ENCODE measurements around the gene IL2RG.

IL2RG gene

GRCh38 chrX:71144651-71145050, 33.3 kb upstream of the IL2RG start, which contains the start of gene NLGN3:
TSS of gene NLGN3 (plus strand) at chrX:71144841. CDS start at chrX:71147750, 2,909 bp downstream.
- Histone ChIP-seq H3K4me3 (ENCODE audit: low read depth, low read length) (no peak within 1 kb of the TSS), H3K9ac (no peak within 1 kb of the TSS), H2AFZ (no peak within 1 kb of the TSS), H3K9me3 (ENCODE audit: control insufficient read depth, low read length) (no peaks in the 10 kb centered on the region), H3K4me2 (ENCODE audit: low read length) (peak within 1 kb of the TSS; percentile 49), H3K36me3 (ENCODE audit: control insufficient read depth, insufficient read depth, low read length) (no peaks in the 10 kb centered on the region), H3K4me1 (peaks cover 12% of the 10 kb centered on the region), H3K27me3 (ENCODE audit: control insufficient read depth, insufficient read depth, low read length) (no peaks in the 10 kb centered on the region), H3K79me2 (no peaks in the 10 kb centered on the region), H3K27ac (no peak within 1 kb of the TSS)
- no peak for TF ChIP-seq CTCF (IDR thresholded peaks at IDR 0.05)

DNA sequence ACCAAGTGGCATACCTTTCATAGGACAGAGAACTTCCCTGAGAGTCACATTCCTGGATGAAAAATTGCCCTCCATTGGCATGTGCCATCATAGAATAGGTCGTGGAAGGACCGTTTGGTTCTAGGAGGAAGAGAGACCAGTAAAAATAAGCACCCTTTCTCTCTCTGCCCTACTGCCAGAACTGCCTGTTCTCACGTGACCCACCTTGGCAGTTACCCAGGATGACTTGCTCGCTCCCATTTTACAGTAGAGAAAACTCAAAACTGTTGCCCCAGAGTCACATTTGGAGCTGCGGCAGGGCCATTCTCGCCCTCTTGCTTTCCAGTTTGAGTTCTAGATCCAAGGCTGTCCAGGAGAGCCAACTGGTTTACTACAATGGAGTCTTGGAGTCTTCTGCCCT, 32.1 kb upstream of the IL2RG start:
- Histone ChIP-seq H3K4me3 (ENCODE audit: low read depth, low read length) (no peak overlapping the region), H3K36me3 (ENCODE audit: control insufficient read depth, insufficient read depth, low read length) (no peaks in the 10 kb centered on the region), H3K27ac (no peak overlapping the region), H3K9me3 (ENCODE audit: control insufficient read depth, low read length) (no peaks in the 10 kb centered on the region), H2AFZ (no peak overlapping the region), H3K27me3 (ENCODE audit: control insufficient read depth, insufficient read depth, low read length) (no peaks in the 10 kb centered on the region), H3K9ac (no peak overlapping the region), H3K4me1 (peaks cover 12% of the 10 kb centered on the region), H3K4me2 (ENCODE audit: low read length) (no peak overlapping the region), H3K79me2 (no peaks in the 10 kb centered on the region)
- no peak for TF ChIP-seq CTCF (IDR thresholded peaks at IDR 0.05)

DNA sequence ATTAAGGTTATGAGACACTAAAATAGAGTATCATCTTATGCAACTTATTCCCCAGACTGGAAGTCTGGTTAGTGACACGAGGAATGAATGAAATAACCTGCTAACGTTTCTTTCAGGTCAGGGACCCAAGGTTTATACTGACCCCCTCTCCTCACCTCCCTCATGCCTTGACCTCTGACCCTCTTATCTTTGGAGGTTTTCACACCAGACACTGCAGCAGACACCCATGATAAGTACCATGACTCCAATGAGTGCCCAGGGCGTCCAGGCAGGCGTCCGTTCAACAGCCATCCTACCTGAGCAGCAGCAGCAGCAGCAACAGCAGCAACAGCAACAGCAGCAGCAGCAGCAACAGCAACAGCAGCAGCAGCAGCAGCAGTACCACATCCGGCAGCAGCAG, 29.1 kb upstream of the IL2RG start:
- Histone ChIP-seq H3K27ac (no peak overlapping the region), H2AFZ (no peak overlapping the region), H3K79me2 (no peaks in the 10 kb centered on the region), H3K9me3 (ENCODE audit: control insufficient read depth, low read length) (no peaks in the 10 kb centered on the region), H3K36me3 (ENCODE audit: control insufficient read depth, insufficient read depth, low read length) (no peaks in the 10 kb centered on the region), H3K4me3 (ENCODE audit: low read depth, low read length) (no peak overlapping the region), H3K9ac (no peak overlapping the region), H3K4me2 (ENCODE audit: low read length) (no peak overlapping the region), H3K27me3 (ENCODE audit: control insufficient read depth, insufficient read depth, low read length) (no peaks in the 10 kb centered on the region), H3K4me1 (peaks cover 9% of the 10 kb centered on the region)
- no peak for TF ChIP-seq CTCF (IDR thresholded peaks at IDR 0.05)

GRCh38 chrX:71131510-71131909, 20.1 kb upstream of the IL2RG start:
- no peak overlapping the region for H3K9ac ChIP-seq
- no peak overlapping the region for H3K4me3 ChIP-seq (ENCODE audit: low read depth, low read length)
- H3K79me2 ChIP-seq = no peaks in the 10 kb centered on the region
- H2AFZ ChIP-seq = no peak overlapping the region
- no peak for TF ChIP-seq CTCF (IDR thresholded peaks at IDR 0.05)
- no peaks in the 10 kb centered on the region for H3K36me3 ChIP-seq (ENCODE audit: control insufficient read depth, insufficient read depth, low read length)
- H3K27ac ChIP-seq = no peak overlapping the region
- no peaks in the 10 kb centered on the region for H3K4me1 ChIP-seq
- H3K9me3 ChIP-seq (ENCODE audit: control insufficient read depth, low read length) = no peaks in the 10 kb centered on the region
- H3K4me2 ChIP-seq (ENCODE audit: low read length) = no peak overlapping the region
- no peaks in the 10 kb centered on the region for H3K27me3 ChIP-seq (ENCODE audit: control insufficient read depth, insufficient read depth, low read length)

GRCh38 chrX:71128915-71129765, 17.8 kb upstream of the IL2RG start:
- no peak overlapping the region for H3K4me3 ChIP-seq (ENCODE audit: low read depth, low read length)
- H3K79me2 ChIP-seq = no peaks in the 10 kb centered on the region
- H3K27ac ChIP-seq = no peak overlapping the region
- no peaks in the 10 kb centered on the region for H3K4me1 ChIP-seq
- H3K9ac ChIP-seq = no peak overlapping the region
- H2AFZ ChIP-seq = no peak overlapping the region
- no peaks in the 10 kb centered on the region for H3K9me3 ChIP-seq (ENCODE audit: control insufficient read depth, low read length)
- peak; percentile 81 for TF ChIP-seq CTCF (IDR thresholded peaks at IDR 0.05)
- H3K27me3 ChIP-seq (ENCODE audit: control insufficient read depth, insufficient read depth, low read length) = no peaks in the 10 kb centered on the region
- H3K4me2 ChIP-seq (ENCODE audit: low read length) = no peak overlapping the region
- H3K36me3 ChIP-seq (ENCODE audit: control insufficient read depth, insufficient read depth, low read length) = no peaks in the 10 kb centered on the region

Measured in parathyroid adenoma (tissue), 2 donors.